Karpas-422 (cell line): ENCODE data around the gene GADD45A. TPM values are rescaled to one million over a fixed set of nuclear protein-coding genes. Genes with fewer than 3 reads are reported as not detected.

Experiments
- DNase-seq: peaks from one replicate; pipeline ENCODE4 v3.0.0-alpha.2; 2015
- H2AFZ ChIP-seq: fragments of 200-600 bp; sonication (generic); 2 replicates; pipeline ENCODE4 v1.6.1; 2014; ENCODE audit warnings: antibody characterized with exemption, low read length, mixed read lengths
- H3K27ac ChIP-seq: fragments of 200-600 bp; sonication (generic); 2 replicates; pipeline ENCODE4 v1.5.1; 2014; ENCODE audit warnings: mild to moderate bottlenecking, low read length, moderate library complexity
- H3K27me3 ChIP-seq: fragments of 200-600 bp; sonication (generic); 2 replicates; pipeline ENCODE4 v1.6.1; 2014; ENCODE audit warnings: low read length, mixed read lengths
- H3K36me3 ChIP-seq: fragments of 200-600 bp; sonication (generic); 2 replicates; pipeline ENCODE4 v1.6.1; 2014; ENCODE audit warnings: low read length, mixed read lengths; ENCODE audit not compliant: insufficient read depth
- H3K4me1 ChIP-seq: fragments of 200-600 bp; sonication (generic); 2 replicates; pipeline ENCODE4 v1.6.1; 2014; ENCODE audit warnings: mild to moderate bottlenecking, low read length, mixed read lengths
- H3K4me2 ChIP-seq: fragments of 200-600 bp; sonication (generic); 2 replicates; pipeline ENCODE4 v1.6.1; 2014; ENCODE audit warnings: low read length, low read depth, mild to moderate bottlenecking; ENCODE audit not compliant: poor library complexity, severe bottlenecking
- H3K4me3 ChIP-seq: fragments of 200-600 bp; sonication (generic); 2 replicates; pipeline ENCODE4 v1.5.1; 2014; ENCODE audit warnings: mild to moderate bottlenecking, antibody characterized with exemption, low read length, mixed read lengths
- H3K79me2 ChIP-seq: fragments of 200-600 bp; sonication (generic); 2 replicates; pipeline ENCODE4 v1.6.1; 2014; ENCODE audit warnings: mild to moderate bottlenecking, low read length, mixed read lengths
- H3K9ac ChIP-seq: fragments of 200-600 bp; sonication (generic); 2 replicates; pipeline ENCODE4 v1.6.0; 2014; ENCODE audit warnings: low read length
- H3K9me2 ChIP-seq: fragments of 200-600 bp; sonication (generic), shearing (Covaris generic); replicated peaks from 2 replicates; pipeline ENCODE4 v1.6.0; 2014; ENCODE audit warnings: mild to moderate bottlenecking, low read length, moderate library complexity; ENCODE audit not compliant: insufficient read depth
- H3K9me3 ChIP-seq: fragments of 300-700, 200-600 bp; sonication (generic); 2 replicates; pipeline ENCODE4 v1.6.1; 2014; ENCODE audit warnings: low read length, mixed read lengths
- H4K20me1 ChIP-seq: fragments of 200-600 bp; sonication (generic); 2 replicates; pipeline ENCODE4 v1.6.1; 2014; ENCODE audit warnings: mild to moderate bottlenecking, antibody characterized with exemption, low read length, low read depth; ENCODE audit not compliant: insufficient read depth
- total RNA-seq: library from RNA; depleted of rRNA; stranded (reverse); fragments of >200 nt; shearing (Covaris generic); gene quantifications from 2 replicates; pipeline ENCODE4 v1.2.3, GENCODE V29; 2014; ENCODE audit warnings: low replicate concordance; rRNA removed

The GADD45A gene
- total RNA-seq, result 6.5 and 13.3 TPM in 2 replicates

GRCh38 chr1:67685067-67685557 is at the start of gene GADD45A:
Gene GADD45A, plus strand, starts transcription at chr1:67685201. Its CDS starts 294 bp downstream, at chr1:67685495.
- Histone ChIP-seq H3K27ac (peak within 1 kb of the TSS; percentile 31; the same call in 1 of the 2 replicates), H3K4me2 (peak within 1 kb of the TSS; percentile 91), H3K9me2 (no peaks in the 10 kb centered on the region), H3K36me3 (peaks cover 17% of the 10 kb centered on the region), H3K9ac (peak within 1 kb of the TSS; percentile 90), H3K9me3 (no peaks in the 10 kb centered on the region), H3K4me1 (peaks cover 26% of the 10 kb centered on the region), H3K27me3 (no peaks in the 10 kb centered on the region), H4K20me1 (peaks cover 4% of the 10 kb centered on the region; the same call in 1 of the 2 replicates), H3K79me2 (no peaks in the 10 kb centered on the region), H3K4me3 (peak within 1 kb of the TSS; percentile 87), H2AFZ (peak within 1 kb of the TSS; percentile 38)
- DNase-seq, result peak; percentile 99

GRCh38 chr1:67636146-67636545 is 48.9 kb upstream of the GADD45A start:
- Histone ChIP-seq H3K9me2 (no peaks in the 10 kb centered on the region), H3K4me2 (no peak overlapping the region), H4K20me1 (no peaks in the 10 kb centered on the region), H3K4me1 (no peaks in the 10 kb centered on the region), H3K9ac (no peak overlapping the region), H3K4me3 (no peak overlapping the region), H3K36me3 (no peaks in the 10 kb centered on the region), H3K79me2 (no peaks in the 10 kb centered on the region), H3K27ac (no peak overlapping the region), H2AFZ (no peak overlapping the region), H3K27me3 (no peaks in the 10 kb centered on the region), H3K9me3 (no peaks in the 10 kb centered on the region)
- DNase-seq, result no peak

GRCh38 chr1:67639361-67639760 is 45.6 kb upstream of the GADD45A start:
- no peaks in the 10 kb centered on the region for H3K4me1 ChIP-seq
- H3K4me3 ChIP-seq, result no peak overlapping the region
- H3K27ac ChIP-seq, result no peak overlapping the region
- H3K79me2 ChIP-seq, result no peaks in the 10 kb centered on the region
- H3K9me3 ChIP-seq, result no peaks in the 10 kb centered on the region
- H3K27me3 ChIP-seq, result no peaks in the 10 kb centered on the region
- H3K9me2 ChIP-seq, result no peaks in the 10 kb centered on the region
- H3K4me2 ChIP-seq, result no peak overlapping the region
- H3K9ac ChIP-seq, result no peak overlapping the region
- H2AFZ ChIP-seq, result no peak overlapping the region
- no peaks in the 10 kb centered on the region for H4K20me1 ChIP-seq
- DNase-seq, result no peak
- no peaks in the 10 kb centered on the region for H3K36me3 ChIP-seq

- H2AFZ ChIP-seq, result no peak overlapping the region
- no peak overlapping the region for H3K4me3 ChIP-seq
- no peaks in the 10 kb centered on the region for H3K9me3 ChIP-seq
- H3K27ac ChIP-seq, result no peak overlapping the region
- H4K20me1 ChIP-seq, result no peaks in the 10 kb centered on the region
- no peaks in the 10 kb centered on the region for H3K4me1 ChIP-seq
- H3K79me2 ChIP-seq, result no peaks in the 10 kb centered on the region
- no peak for DNase-seq
- no peak overlapping the region for H3K9ac ChIP-seq
- no peaks in the 10 kb centered on the region for H3K9me2 ChIP-seq
- H3K36me3 ChIP-seq, result no peaks in the 10 kb centered on the region
- no peak overlapping the region for H3K4me2 ChIP-seq
- no peaks in the 10 kb centered on the region for H3K27me3 ChIP-seq
Measured at GRCh38 chr1:67642629-67643028, 42.4 kb upstream of the GADD45A start.

GRCh38 chr1:67644566-67644965 is 40.4 kb upstream of the GADD45A start:
- Histone ChIP-seq H3K9ac (no peak overlapping the region), H3K27me3 (no peaks in the 10 kb centered on the region), H3K4me2 (no peak overlapping the region), H3K36me3 (no peaks in the 10 kb centered on the region), H3K4me1 (no peaks in the 10 kb centered on the region), H2AFZ (no peak overlapping the region), H3K27ac (no peak overlapping the region), H3K9me3 (no peaks in the 10 kb centered on the region), H3K79me2 (no peaks in the 10 kb centered on the region), H3K4me3 (no peak overlapping the region), H4K20me1 (no peaks in the 10 kb centered on the region), H3K9me2 (no peaks in the 10 kb centered on the region)
- no peak for DNase-seq

GRCh38 chr1:67645495-67646144 is 39.4 kb upstream of the GADD45A start:
- H3K4me1 ChIP-seq, result no peaks in the 10 kb centered on the region
- no peaks in the 10 kb centered on the region for H3K9me2 ChIP-seq
- H3K9me3 ChIP-seq, result no peaks in the 10 kb centered on the region
- no peaks in the 10 kb centered on the region for H3K79me2 ChIP-seq
- no peak overlapping the region for H3K4me2 ChIP-seq
- H2AFZ ChIP-seq, result no peak overlapping the region
- H3K9ac ChIP-seq, result no peak overlapping the region
- H3K36me3 ChIP-seq, result no peaks in the 10 kb centered on the region
- no peak overlapping the region for H3K4me3 ChIP-seq
- no peaks in the 10 kb centered on the region for H4K20me1 ChIP-seq
- no peak overlapping the region for H3K27ac ChIP-seq
- no peaks in the 10 kb centered on the region for H3K27me3 ChIP-seq
- DNase-seq, result no peak

GRCh38 chr1:67646145-67647035 is 38.6 kb upstream of the GADD45A start:
- Histone ChIP-seq H3K27ac (no peak overlapping the region), H2AFZ (no peak overlapping the region), H3K4me3 (no peak overlapping the region), H3K4me1 (no peaks in the 10 kb centered on the region), H4K20me1 (no peaks in the 10 kb centered on the region), H3K4me2 (no peak overlapping the region), H3K9me2 (no peaks in the 10 kb centered on the region), H3K36me3 (no peaks in the 10 kb centered on the region), H3K9ac (no peak overlapping the region), H3K79me2 (no peaks in the 10 kb centered on the region), H3K9me3 (no peaks in the 10 kb centered on the region), H3K27me3 (no peaks in the 10 kb centered on the region)
- DNase-seq, result no peak
